HG03175 (cell line): ENCODE data around the gene CLEC10A.
"Not testable (repeated sequence)": the region's sequence is repeated elsewhere in the genome, so short reads cannot be mapped to it uniquely, and the experiment has no call there.

Experiments used
- ATAC-seq: cut with Tn5 transposase; IDR thresholded peaks from one replicate; pipeline ENCODE4 v1.9.1; 2021; ENCODE audit warnings: mild to moderate bottlenecking, moderate library complexity; ENCODE audit not compliant: unreplicated experiment

Gene CLEC10A

GRCh38 chr17:7109461-7110322, 29.6 kb upstream of the CLEC10A start:
- no peak for ATAC-seq

- no peak for ATAC-seq
Observed at GRCh38 chr17:7108981-7109380, 28.9 kb upstream of the CLEC10A start.

DNA sequence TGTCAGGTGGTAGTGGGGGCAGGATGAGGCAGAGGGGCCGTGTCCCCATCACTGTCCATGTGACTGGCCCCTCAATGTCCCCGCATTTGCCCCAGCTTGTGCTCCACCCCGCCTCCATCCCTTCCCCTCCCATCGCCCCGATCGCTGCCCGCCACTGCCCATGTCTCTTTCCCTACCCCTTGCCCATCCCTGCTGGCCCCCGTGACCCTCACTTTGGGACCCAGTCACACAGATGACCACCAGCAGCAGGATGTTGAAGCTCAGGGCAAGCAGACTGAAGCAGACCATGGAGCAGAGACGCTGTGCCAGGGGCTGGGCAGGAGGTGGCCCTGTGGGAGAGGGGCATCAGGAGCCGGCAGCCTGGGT, 28.5 kb upstream of the CLEC10A start:
- no peak for ATAC-seq

GRCh38 chr17:7107795-7108559, 27.9 kb upstream of the CLEC10A start:
- ATAC-seq, result no peak

DNA sequence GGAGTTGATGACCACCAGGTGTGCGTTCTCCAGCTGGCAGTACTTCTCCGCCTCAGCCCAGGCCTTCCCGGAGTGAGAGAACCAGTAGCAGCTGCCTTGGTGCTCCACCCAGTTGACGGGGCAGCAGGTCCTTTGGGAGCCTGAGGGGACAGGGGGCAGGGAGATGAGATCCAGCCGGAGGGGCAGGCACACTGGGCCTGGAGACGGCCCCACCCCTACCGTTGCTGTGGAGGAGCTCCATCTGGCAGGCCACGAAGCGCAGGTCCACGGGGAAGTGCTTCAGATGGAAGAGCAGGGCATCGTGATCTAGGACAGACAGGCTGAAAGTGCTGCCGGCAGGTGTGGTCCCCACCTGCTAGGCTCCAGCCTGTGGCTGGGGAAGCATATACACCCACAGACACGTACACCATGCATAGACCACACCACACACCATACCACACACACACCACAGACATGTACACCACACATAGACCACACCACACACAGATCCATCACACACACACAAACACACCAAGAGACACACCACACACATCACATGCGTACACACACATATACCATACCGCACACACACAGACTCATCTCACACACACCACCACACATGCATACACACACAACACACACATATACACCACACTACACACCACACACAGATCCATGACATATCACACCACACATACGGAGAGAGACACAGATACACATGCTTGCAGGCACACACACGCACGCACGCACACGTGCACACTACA, 27.1 kb upstream of the CLEC10A start:
- no peak for ATAC-seq

DNA sequence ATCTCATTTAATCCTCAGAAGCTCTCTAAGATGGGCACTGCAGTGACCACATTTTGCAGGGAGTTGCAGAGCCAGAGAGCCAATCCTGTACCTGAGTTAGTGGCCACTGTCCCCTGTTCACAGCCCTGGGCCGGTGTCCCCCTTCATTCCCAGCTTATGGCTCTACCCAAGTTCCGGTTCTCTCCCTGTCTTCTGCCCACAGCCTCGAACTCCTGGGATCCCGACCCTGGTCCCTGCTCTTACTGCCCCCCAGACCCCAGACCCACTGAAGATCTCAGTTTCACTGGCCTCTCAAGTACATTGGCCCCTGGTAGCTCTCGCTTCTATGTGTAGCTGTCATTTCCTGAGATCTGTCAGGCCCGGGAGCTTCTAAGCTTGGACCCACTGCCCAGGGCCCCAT, 22.4 kb upstream of the CLEC10A start:
- ATAC-seq, result no peak

- no peak for ATAC-seq
Observed at GRCh38 chr17:7101531-7101930, 21.5 kb upstream of the CLEC10A start.

- not testable (repeated sequence) for ATAC-seq
Observed at GRCh38 chr17:7100641-7101379, 20.8 kb upstream of the CLEC10A start.

DNA sequence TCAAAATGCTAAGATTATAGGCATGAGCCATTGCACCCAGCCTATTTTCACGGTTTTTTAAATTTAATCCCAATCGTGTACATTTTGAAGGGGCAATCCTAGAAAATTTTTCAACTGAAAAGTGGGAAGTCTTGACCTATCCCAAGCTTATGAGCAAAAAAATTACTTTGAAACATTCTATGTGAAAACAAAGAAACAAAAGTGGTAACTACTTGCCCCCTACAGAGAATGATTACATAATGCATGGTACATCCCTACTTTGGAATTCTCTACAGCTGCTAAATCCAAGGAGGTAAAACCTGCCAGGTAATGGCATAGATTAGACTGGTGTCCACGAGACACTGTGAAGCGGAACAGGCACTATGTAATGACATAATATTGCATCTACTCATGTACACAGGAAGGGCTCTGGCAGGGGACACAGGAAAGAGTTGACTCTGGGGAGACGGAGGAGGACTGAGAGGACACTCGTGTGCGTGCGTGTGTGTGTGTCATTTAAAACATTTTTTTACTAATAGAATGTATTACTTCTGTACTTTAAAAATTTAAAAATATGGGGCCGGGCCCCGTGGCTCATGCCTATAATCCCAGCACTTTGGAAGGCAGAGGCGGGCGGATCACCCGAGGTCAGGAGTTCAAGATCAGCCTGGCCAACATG, 18.9 kb upstream of the CLEC10A start:
- ATAC-seq, result no peak

DNA sequence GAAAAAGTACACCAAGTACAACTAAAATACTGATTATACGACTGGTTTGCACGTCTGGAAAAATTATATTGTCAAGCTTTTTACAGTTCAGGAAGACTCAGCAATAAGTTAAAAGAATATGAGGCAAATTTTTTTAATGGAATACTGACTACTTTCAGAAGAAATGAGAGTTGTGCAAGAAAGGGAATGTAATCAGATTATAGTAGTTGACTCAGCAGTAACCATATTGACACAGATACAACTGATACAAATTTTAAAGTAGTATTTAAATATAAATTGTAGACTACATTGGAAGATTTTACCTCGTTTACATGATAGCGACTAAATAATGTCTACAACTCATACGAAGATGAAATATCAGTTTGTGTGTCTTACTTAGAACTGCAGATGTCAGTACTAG, 17.9 kb upstream of the CLEC10A start:
- no peak for ATAC-seq

- no peak for ATAC-seq
Observed at GRCh38 chr17:7095625-7096024, 15.6 kb upstream of the CLEC10A start.

GRCh38 chr17:7094652-7095019, 14.6 kb upstream of the CLEC10A start:
- ATAC-seq, result no peak

DNA sequence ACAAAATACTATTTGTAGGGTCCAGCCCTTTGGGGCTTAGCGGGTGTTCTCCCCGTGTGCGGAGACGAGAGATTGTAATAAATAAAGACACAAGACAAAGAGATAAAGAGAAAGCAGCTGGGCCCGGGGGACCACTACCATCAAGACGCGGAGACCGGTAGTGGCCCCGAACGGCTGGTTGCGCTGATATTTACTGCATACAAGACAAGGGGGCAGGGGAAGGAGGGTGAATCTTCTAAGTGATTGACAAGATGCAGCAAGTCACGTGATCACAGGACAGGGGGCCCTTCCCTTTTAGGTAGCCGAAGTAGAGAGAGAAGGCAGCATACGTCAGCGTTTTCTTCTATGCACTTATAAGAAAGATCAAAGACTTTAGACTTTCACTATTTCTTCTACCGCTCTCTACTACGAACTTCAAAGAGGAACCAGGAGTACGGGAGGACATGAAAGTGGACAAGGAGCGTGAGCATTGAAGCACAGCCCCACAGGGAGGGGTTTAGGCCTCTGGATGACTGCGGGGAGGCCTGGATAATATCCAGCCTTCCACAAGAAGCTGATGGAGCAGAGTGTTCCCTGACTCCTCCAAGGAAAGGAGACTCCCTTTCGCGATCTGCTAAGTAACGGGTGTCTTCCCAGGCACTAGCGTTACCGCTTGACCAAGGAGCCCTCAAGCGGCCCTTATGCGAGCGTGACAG, 11.4 kb upstream of the CLEC10A start:
- ATAC-seq, result not testable (repeated sequence)

GRCh38 chr17:7089570-7089969, 9.5 kb upstream of the CLEC10A start:
- ATAC-seq, result not testable (repeated sequence)

DNA sequence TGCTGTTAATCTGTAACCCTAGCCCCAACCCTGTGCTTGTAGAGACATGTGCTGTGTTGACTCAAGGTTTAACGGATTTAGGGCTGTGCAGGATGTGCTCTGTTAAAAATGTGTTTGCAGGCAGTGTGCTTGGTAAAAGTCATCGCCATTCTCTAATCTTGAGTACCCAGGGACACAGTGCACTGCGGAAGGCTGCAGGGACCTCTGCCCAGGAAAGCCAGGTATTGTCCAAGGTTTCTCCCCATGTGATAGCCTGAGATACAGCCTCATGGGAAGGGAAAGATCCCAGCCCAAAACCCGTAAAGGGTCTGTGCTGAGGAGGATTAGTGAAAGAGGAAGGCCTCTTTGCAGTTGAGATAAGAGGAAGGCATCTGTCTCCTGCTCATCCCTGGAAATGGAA, 8.4 kb upstream of the CLEC10A start:
- not testable (repeated sequence) for ATAC-seq

- no peak for ATAC-seq
Observed at GRCh38 chr17:7084088-7084487, 4.0 kb upstream of the CLEC10A start.

- no peak for ATAC-seq
Observed at GRCh38 chr17:7083592-7083991, 3.5 kb upstream of the CLEC10A start.

DNA sequence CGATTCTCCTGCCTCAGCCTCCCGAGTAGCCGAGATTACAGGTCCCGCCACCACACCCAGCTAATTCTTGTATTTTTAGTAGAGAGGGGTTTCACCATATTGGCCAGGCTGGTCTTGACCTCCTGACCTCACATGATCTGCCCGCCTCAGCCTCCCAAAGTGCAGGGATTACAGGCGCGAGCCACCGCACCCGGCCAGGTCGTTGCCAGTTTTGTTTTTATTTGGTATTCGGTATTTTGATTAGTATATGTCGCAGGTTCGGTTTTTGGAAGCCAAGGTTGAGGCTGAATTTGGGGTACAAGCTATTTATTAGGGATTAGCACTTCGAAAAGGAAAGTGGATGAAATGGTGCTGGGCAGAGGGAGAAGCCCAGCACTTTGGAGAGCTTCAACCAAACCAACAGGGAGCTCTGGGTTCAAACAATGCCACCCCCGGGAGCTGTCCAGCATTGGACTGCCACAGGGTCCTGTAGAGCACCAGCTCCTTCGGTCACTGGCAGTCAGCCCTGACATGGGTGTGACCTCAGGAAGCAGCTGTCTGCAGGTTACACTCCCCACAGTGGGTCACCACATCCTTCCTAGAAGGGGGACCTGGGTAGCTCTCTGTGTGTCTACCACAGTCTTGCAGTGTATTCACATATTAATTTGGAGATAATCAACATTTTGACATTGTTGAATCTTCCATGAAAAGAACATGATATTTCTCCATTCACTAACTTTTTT, 1.5 kb upstream of the CLEC10A start:
- no peak for ATAC-seq

DNA sequence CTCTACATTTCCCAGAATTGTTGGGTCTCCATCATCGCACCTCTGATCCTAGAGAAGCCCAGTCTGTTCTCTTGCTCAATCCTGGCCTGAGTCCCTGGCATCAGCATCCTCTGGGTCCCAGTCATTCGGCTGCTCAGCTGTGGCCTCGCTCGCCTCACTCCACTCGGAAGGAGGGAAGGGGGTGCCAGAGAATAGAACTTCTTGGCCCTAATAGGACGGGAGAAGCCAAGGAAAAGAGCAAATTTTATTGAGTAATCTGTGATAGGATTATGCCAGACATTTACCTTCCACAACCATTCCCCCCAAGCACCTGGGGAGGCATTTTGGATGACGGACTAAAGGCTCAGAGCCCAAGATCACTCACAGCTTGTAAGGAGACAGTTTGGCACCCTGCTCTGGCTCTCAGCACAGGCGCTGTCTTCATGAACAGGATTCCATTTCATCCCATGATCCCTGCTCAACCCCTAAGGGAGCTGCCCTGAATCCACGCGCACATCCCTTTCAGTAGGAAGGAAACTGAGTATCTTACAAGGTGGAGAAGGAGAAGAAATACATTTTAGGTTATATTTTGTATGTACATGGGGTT, 498 bp upstream of the CLEC10A start:
- no peak for ATAC-seq
